ENCODE measurements around the gene PNKP.

DNA sequence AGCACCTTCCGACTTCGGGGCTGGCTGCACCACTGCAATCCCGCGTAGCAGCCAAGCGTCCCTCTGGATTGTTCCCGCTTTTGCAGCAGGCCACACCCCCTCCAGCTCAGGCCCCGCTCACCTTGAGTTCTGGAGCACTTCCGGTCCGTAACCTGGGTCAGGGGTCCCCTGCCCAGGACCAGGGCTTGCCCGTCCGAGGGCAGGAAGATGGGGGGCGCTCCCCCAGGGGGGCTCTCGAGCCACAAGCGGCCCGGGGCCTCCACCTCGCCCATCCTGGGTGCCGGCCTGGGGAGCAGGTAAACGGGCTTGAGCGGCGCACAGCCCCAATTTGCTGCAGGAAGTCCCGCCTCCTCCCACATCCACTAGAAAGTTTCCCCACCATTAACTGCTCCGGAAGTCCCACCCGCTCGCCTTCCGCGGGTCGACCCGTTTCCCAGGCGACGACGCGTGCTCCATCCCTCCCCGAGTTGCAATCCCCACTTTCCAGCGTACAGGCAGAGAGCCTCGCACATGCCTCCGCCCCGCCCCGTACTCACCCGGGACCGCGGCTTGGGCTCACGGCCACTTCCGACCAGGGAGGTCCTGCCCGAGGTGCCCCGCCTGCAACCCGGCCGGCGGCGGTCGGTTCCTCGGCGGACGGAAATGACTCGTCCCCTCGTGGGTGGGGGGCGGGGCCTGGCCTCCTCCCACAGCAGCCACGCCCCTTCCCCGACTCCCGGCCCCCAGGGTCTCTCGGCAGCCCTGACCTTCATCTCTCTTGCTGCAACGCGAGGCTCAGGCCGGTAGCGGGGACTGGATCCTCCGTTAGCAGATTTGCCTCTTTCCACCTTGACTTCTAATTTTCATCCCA lies at the start of gene PNKP:
- TF ChIP-seq, protein P1, sequence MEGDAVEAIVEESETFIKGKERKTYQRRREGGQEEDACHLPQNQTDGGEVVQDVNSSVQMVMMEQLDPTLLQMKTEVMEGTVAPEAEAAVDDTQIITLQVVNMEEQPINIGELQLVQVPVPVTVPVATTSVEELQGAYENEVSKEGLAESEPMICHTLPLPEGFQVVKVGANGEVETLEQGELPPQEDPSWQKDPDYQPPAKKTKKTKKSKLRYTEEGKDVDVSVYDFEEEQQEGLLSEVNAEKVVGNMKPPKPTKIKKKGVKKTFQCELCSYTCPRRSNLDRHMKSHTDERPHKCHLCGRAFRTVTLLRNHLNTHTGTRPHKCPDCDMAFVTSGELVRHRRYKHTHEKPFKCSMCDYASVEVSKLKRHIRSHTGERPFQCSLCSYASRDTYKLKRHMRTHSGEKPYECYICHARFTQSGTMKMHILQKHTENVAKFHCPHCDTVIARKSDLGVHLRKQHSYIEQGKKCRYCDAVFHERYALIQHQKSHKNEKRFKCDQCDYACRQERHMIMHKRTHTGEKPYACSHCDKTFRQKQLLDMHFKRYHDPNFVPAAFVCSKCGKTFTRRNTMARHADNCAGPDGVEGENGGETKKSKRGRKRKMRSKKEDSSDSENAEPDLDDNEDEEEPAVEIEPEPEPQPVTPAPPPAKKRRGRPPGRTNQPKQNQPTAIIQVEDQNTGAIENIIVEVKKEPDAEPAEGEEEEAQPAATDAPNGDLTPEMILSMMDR (conservative IDR thresholded peaks at IDR 0.05; ENCODE audit: low read depth, low read length), result no peak
- TF ChIP-seq EZH2phosphoT487 (IDR thresholded peaks at IDR 0.05; ENCODE audit: borderline replicate concordance, low read length), result no peak

Measured in PC-3 (cell line).